GM12878 (cell line): ENCODE measurements around the gene FGD5. TPM values are rescaled to one million over a fixed set of nuclear protein-coding genes. Genes with fewer than 3 reads are reported as not detected.

Experiments used
- ATAC-seq: fragments of 200-7000 bp; cut with Tn5 transposase; 3 replicates; pipeline ENCODE4 v1.9.1; 2020; ENCODE audit warnings: mild to moderate bottlenecking, moderate library complexity
- BruUV-seq: library from RNA; stranded (reverse); fragments of 400-500 nt; replicated peaks from 2 replicates; lab custom pipeline; 2021; lab: Mats Ljungman, UMichigan
- CTCF ChIA-PET: fragments of 300-600 bp; sonication (Branson Sonifier 250); formaldehyde crosslinking; extraction: SDS; loops from one replicate; lab custom pipeline; 2021; ENCODE audit warnings: inconsistent platforms; lab: Yijun Ruan, JAX
- POLR2A ChIA-PET: fragments of 350-600 bp; formaldehyde crosslinking; extraction: SDS; loops from one replicate; lab custom pipeline; 2021; ENCODE audit warnings: inconsistent platforms; lab: Charles Lee
- RAD21 ChIA-PET: fragments of 300-600 bp; sonication (Branson Sonifier 250); formaldehyde crosslinking; loops from one replicate; lab custom pipeline; 2023; ENCODE audit warnings: antibody characterized with exemption; ENCODE audit not compliant: unreplicated experiment; lab: Charles Lee
- SMC1A ChIA-PET: fragments of 300-600 bp; sonication (Branson Sonifier 250); formaldehyde crosslinking; loops from one replicate; lab custom pipeline; 2023; ENCODE audit not compliant: unreplicated experiment, uncharacterized antibody; lab: Charles Lee
- DNase-seq: peaks from one replicate; pipeline ENCODE4 v3.0.0-alpha.2; 2011; ENCODE audit warnings: low read depth, low spot score
- FAIRE-seq: peaks from 3 replicates; lab custom pipeline; 2011; peaks lifted over from hg19 to GRCh38; lab: Jason Lieb, UNC
- H2AFZ ChIP-seq: 2 replicates; pipeline ENCODE4 v1.6.0; 2011; ENCODE audit warnings: low read depth, low read length, control low read depth; ENCODE audit not compliant: control insufficient read depth
- H3K27ac ChIP-seq: 2 replicates; pipeline ENCODE4 v1.5.1; 2011; ENCODE audit warnings: control low read depth; ENCODE audit not compliant: control insufficient read depth, insufficient read depth
- H3K27me3 ChIP-seq, 2 experiments: replicated peaks in 1 of 2; 2 replicates each; pipeline versions ENCODE4 v1.6.0 to v1.6.1; 2011; ENCODE audit warnings: low read length in 1 of 2; ENCODE audit not compliant: control insufficient read depth in 2 of 2, insufficient read depth in 2 of 2
- H3K36me3 ChIP-seq, 2 experiments: 2 replicates each; pipeline ENCODE4 v1.5.1; 2011; ENCODE audit warnings: low read length in 1 of 2; ENCODE audit not compliant: control insufficient read depth in 2 of 2, insufficient read depth in 2 of 2
- H3K4me1 ChIP-seq: 2 replicates; pipeline ENCODE4 v1.6.1; 2011; ENCODE audit warnings: mild to moderate bottlenecking, low read length, moderate library complexity, mixed read lengths; ENCODE audit not compliant: control insufficient read depth, insufficient read depth
- H3K4me2 ChIP-seq: 2 replicates; pipeline ENCODE4 v1.6.0; 2011; ENCODE audit warnings: control low read depth; ENCODE audit not compliant: control insufficient read depth, insufficient read depth
- H3K4me3 ChIP-seq: fragments of 200-600 bp; sonication (generic); 2 replicates; pipeline ENCODE4 v1.5.1; 2016
- H3K79me2 ChIP-seq: 2 replicates; pipeline ENCODE4 v1.6.0; 2011; ENCODE audit warnings: low read length; ENCODE audit not compliant: control insufficient read depth, insufficient read depth
- H3K9ac ChIP-seq: 2 replicates; pipeline ENCODE4 v1.8.0; 2011; ENCODE audit warnings: low read length, control low read depth, mixed read lengths; ENCODE audit not compliant: control insufficient read depth, insufficient read depth
- H3K9me3 ChIP-seq: replicated peaks from 3 replicates; pipeline ENCODE4 v1.5.1; 2011; ENCODE audit warnings: mild to moderate bottlenecking, low read length; ENCODE audit not compliant: control insufficient read depth, insufficient read depth
- H4K20me1 ChIP-seq: 2 replicates; pipeline ENCODE4 v1.6.0; 2011; ENCODE audit not compliant: control insufficient read depth, insufficient read depth
- ATF7 ChIP-seq: fragments of 450-650 bp; IDR thresholded peaks from 2 replicates; pipeline ENCODE4 v1.6.1; 2016; ENCODE audit warnings: low read depth, mild to moderate bottlenecking
- NR2C1 ChIP-seq: fragments of 450-650 bp; IDR thresholded peaks from 2 replicates; pipeline ENCODE4 v1.6.1; 2017; ENCODE audit warnings: antibody characterized with exemption, mild to moderate bottlenecking, moderate library complexity
- NR2C2 ChIP-seq: IDR thresholded peaks from 2 replicates; pipeline ENCODE4 v1.6.1; 2011; ENCODE audit warnings: borderline replicate concordance, low read depth; ENCODE audit not compliant: control insufficient read depth, insufficient read length
- RB1 ChIP-seq: fragments of 450-650 bp; formaldehyde crosslinking; IDR thresholded peaks from 2 replicates; pipeline ENCODE4 v1.6.1; 2017; ENCODE audit warnings: mild to moderate bottlenecking, borderline replicate concordance
- SUPT20H ChIP-seq: IDR thresholded peaks from 2 replicates; pipeline ENCODE4 v1.6.1; 2011; ENCODE audit warnings: low read depth, mild to moderate bottlenecking, low read length, moderate library complexity, borderline replicate concordance; ENCODE audit not compliant: control insufficient read depth
- SUZ12 ChIP-seq: fragments of 200-600 bp; sonication (generic); IDR thresholded peaks from one replicate; pipeline ENCODE4 v1.6.1; 2018; ENCODE audit warnings: antibody characterized with exemption, mild to moderate bottlenecking; ENCODE audit not compliant: unreplicated experiment
- TAF1 ChIP-seq: IDR thresholded peaks from 2 replicates; pipeline ENCODE4 v1.6.1; 2011; ENCODE audit warnings: mild to moderate bottlenecking, low read depth, low read length, borderline replicate concordance
- ZBED1 ChIP-seq: IDR thresholded peaks from 2 replicates; pipeline ENCODE4 v1.6.1; 2016; ENCODE audit warnings: borderline replicate concordance
- WGBS: methylation state at CpG from one replicate; pipeline ENCODE4 v1.1.6; 2016; ENCODE audit warnings: low lambda C conversion rate; ENCODE audit not compliant: insufficient replicate concordance, insufficient coverage; ENCODE audit errors: missing lambda C conversion rate; 5-methylcytosine and 5-hydroxymethylcytosine counted together
- in situ Hi-C: fragments of 300-500 bp; cut with MboI; formaldehyde crosslinking; loops from 9 replicates; pipeline ENCODE4 v1.14.3; 2018; ENCODE audit warnings: mixed read lengths
- intact Hi-C: fragments of 100-400 bp; cut with micrococcal nuclease; formaldehyde crosslinking; loops from one replicate; pipeline ENCODE4 v1.14.2; 2022; ENCODE audit not compliant: unreplicated experiment
- polyA plus RNA-seq, 11 experiments: library from polyadenylated mRNA; depleted of rRNA in 4 of 11; unstranded in 6 of 11; stranded (reverse) in 5 of 11; fragments of >200 nt; fragmentation: Nextera tagmentation in 4 of 11; fragmentation: Illumina TruSeq in 1 of 11; extraction: Ambion mirVana in 4 of 11; extraction: Trizol in 1 of 11; gene quantifications; 1 replicate in 1 of 11; 2 replicates in 10 of 11; pipeline versions ENCODE4 v1.2.1 to v1.2.3, GENCODE V29; 2011 to 2016; ENCODE audit warnings: inconsistent platforms in 2 of 11, missing spikeins in 2 of 11, low read depth in 1 of 11
- total RNA-seq, 4 experiments: library from RNA; depleted of rRNA in 3 of 4; stranded (reverse); fragments of >200 nt in 3 of 4; fragmentation: Illumina TruSeq in 1 of 4; extraction: Trizol in 1 of 4; gene quantifications; 2 replicates each; pipeline versions ENCODE4 v1.2.1 to v1.2.3, GENCODE V29; 2013 to 2021
- TF ChIP-seq, protein P1 (sequence below): fragments of 450-650 bp; IDR thresholded peaks from 2 replicates; pipeline ENCODE4 v1.6.1; 2017; ENCODE audit warnings: low read depth, mild to moderate bottlenecking, moderate library complexity
- TF ChIP-seq, protein P2 (sequence below): fragments of 450-650 bp; formaldehyde crosslinking; IDR thresholded peaks from 2 replicates; pipeline ENCODE4 v1.4.0; 2022; ENCODE audit warnings: mild to moderate bottlenecking, moderate library complexity
- TF ChIP-seq, protein P3 (sequence below): fragments of 450-650 bp; IDR thresholded peaks from 2 replicates; pipeline ENCODE4 v1.6.1; 2018; ENCODE audit warnings: borderline replicate concordance, mild to moderate bottlenecking; ENCODE audit not compliant: partially characterized antibody
- TF ChIP-seq, protein P4 (sequence below): fragments of 450-650 bp; IDR thresholded peaks from 2 replicates; pipeline ENCODE4 v1.6.1; 2017; ENCODE audit warnings: mild to moderate bottlenecking

Gene FGD5
- total and polyA plus RNA-seq, 10 of the 15 experiments (the other 5 are each of a cell fraction or from before 2014, with no cell fraction given): 0.03 to 0.13 (median 0.11) TPM; not detected in 3

DNA sequence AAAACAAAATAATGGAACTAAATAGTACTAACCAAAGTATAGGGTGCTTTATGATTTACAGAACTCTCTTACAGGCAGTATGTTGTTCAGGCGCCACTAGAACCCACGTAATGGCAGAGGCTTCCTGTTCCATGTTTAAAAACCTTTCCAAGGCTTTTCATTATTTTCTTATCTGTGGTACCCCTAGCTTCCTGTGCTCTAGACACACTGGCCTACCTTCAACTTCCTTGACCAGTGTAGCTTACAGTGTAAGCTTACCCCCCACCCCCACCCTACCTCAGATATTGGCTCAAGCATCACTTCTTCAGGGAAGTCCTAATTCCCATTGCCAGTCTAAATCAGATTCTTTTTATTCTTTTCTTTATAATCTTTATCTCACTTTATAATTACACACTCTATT is 131.5 kb downstream of the FGD5 start (continued):
- TF ChIP-seq, protein P1, sequence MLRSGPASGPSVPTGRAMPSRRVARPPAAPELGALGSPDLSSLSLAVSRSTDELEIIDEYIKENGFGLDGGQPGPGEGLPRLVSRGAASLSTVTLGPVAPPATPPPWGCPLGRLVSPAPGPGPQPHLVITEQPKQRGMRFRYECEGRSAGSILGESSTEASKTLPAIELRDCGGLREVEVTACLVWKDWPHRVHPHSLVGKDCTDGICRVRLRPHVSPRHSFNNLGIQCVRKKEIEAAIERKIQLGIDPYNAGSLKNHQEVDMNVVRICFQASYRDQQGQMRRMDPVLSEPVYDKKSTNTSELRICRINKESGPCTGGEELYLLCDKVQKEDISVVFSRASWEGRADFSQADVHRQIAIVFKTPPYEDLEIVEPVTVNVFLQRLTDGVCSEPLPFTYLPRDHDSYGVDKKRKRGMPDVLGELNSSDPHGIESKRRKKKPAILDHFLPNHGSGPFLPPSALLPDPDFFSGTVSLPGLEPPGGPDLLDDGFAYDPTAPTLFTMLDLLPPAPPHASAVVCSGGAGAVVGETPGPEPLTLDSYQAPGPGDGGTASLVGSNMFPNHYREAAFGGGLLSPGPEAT: no peak
- TF ChIP-seq ZBED1: no peak
- TF ChIP-seq SUZ12: no peak
- TF ChIP-seq, protein P2, sequence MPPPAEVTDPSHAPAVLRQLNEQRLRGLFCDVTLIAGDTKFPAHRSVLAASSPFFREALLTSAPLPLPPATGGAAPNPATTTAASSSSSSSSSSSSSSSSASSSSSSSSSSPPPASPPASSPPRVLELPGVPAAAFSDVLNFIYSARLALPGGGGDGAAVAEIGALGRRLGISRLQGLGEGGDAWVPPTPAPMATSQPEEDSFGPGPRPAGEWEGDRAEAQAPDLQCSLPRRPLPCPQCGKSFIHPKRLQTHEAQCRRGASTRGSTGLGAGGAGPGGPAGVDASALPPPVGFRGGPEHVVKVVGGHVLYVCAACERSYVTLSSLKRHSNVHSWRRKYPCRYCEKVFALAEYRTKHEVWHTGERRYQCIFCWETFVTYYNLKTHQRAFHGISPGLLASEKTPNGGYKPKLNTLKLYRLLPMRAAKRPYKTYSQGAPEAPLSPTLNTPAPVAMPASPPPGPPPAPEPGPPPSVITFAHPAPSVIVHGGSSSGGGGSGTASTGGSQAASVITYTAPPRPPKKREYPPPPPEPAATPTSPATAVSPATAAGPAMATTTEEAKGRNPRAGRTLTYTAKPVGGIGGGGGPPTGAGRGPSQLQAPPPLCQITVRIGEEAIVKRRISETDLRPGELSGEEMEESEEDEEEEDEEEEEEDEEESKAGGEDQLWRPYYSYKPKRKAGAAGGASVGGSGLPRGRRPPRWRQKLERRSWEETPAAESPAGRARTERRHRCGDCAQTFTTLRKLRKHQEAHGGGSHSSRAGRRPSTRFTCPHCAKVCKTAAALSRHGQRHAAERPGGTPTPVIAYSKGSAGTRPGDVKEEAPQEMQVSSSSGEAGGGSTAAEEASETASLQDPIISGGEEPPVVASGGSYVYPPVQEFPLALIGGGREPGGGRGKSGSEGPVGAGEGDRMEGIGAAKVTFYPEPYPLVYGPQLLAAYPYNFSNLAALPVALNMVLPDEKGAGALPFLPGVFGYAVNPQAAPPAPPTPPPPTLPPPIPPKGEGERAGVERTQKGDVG (CRISPR knock-in tag): no peak
- no peak for TF ChIP-seq SUPT20H
- no peak for TF ChIP-seq NR2C2

DNA sequence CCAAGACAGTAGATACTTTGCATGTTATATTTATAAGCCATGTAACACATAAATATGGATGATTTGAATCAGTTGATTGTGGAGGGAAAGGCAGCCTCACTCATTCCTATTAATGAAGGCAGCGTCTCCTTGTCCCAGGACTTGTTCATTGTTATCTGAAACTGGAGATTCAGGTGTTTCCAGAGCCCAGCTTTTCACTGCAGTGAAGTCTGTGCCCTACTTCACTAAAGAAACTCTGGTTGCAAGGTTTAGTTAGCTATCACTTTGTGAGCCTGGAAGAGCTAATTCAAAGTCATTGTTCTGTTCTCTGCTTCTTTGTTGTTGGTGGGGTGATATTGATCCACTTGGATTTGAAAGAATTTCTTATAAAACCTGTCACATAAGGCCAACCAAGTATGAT is 138.4 kb downstream of the FGD5 start:
- POLR2A ChIA-PET: interaction anchor here (0.5 to 2.3 kb wide), 7 partner anchors 8 to 1355 kb away, joined by 3 to 10 read pairs (median 3); partner anchors contain the start of gene NR2C2
- Histone ChIP-seq H4K20me1 (no peaks in the 10 kb centered on the region), H3K9ac (no peak overlapping the region), H3K4me3 (no peak overlapping the region), H3K79me2 (peaks cover 74% of the 10 kb centered on the region), H3K27me3 (no peaks in the 10 kb centered on the region), H3K4me1 (peaks cover 22% of the 10 kb centered on the region), H3K9me3 (no peaks in the 10 kb centered on the region), H3K4me2 (peak overlapping the region; percentile 21), H3K36me3 (no peaks in the 10 kb centered on the region), H2AFZ (peak overlapping the region; percentile 25; the same call in 1 of the 2 replicates), H3K27ac (peak overlapping the region; percentile 60)
- CTCF ChIA-PET: interaction anchor here (0.5 to 2.3 kb wide), 3 partner anchors 20 to 229 kb away, joined by 3 to 5 read pairs (median 3); no protein-coding TSS in a partner anchor
- no TSS peak for BruUV-seq
- DNase-seq (no peak), FAIRE-seq (no peak), ATAC-seq (no peak; the same call in 2 of the 3 replicates)
- RAD21 ChIA-PET: interaction anchor here (0.9 to 2.3 kb wide), 4 partner anchors 7 to 28 kb away, joined by 3 to 8 read pairs (median 4); partner anchors contain the start of gene NR2C2
- intact Hi-C loops: no loop called here
- in situ Hi-C loops: no loop called here
- SMC1A ChIA-PET: interaction anchor here (1.0 to 2.9 kb wide), 6 partner anchors 9 to 34 kb away, joined by 3 to 15 read pairs (median 5); partner anchors contain the start of gene NR2C2
- WGBS: 0% methylated on average over 1 of the region's 1 CpG
- TF ChIP-seq, protein P3, sequence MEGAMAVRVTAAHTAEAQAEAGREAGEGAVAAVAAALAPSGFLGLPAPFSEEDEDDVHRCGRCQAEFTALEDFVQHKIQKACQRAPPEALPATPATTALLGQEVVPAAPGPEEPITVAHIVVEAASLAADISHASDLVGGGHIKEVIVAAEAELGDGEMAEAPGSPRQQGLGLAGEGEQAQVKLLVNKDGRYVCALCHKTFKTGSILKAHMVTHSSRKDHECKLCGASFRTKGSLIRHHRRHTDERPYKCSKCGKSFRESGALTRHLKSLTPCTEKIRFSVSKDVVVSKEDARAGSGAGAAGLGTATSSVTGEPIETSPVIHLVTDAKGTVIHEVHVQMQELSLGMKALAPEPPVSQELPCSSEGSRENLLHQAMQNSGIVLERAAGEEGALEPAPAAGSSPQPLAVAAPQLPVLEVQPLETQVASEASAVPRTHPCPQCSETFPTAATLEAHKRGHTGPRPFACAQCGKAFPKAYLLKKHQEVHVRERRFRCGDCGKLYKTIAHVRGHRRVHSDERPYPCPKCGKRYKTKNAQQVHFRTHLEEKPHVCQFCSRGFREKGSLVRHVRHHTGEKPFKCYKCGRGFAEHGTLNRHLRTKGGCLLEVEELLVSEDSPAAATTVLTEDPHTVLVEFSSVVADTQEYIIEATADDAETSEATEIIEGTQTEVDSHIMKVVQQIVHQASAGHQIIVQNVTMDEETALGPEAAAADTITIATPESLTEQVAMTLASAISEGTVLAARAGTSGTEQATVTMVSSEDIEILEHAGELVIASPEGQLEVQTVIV: no peak
- no peak for TF ChIP-seq NR2C1
- no peak for TF ChIP-seq RB1
- no peak for TF ChIP-seq ATF7
- TF ChIP-seq, protein P4, sequence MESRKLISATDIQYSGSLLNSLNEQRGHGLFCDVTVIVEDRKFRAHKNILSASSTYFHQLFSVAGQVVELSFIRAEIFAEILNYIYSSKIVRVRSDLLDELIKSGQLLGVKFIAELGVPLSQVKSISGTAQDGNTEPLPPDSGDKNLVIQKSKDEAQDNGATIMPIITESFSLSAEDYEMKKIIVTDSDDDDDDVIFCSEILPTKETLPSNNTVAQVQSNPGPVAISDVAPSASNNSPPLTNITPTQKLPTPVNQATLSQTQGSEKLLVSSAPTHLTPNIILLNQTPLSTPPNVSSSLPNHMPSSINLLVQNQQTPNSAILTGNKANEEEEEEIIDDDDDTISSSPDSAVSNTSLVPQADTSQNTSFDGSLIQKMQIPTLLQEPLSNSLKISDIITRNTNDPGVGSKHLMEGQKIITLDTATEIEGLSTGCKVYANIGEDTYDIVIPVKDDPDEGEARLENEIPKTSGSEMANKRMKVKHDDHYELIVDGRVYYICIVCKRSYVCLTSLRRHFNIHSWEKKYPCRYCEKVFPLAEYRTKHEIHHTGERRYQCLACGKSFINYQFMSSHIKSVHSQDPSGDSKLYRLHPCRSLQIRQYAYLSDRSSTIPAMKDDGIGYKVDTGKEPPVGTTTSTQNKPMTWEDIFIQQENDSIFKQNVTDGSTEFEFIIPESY: no peak
- TF ChIP-seq TAF1: no peak
